ENCODE data around the gene DLG1. TPM values are rescaled to one million over a fixed set of nuclear protein-coding genes. Genes with fewer than 3 reads are reported as not detected.

The DLG1 gene
- total and polyA plus RNA-seq, 2 donors (not counting 1 experiment from before 2014, with no cell fraction given) = 47.7 to 53.0 TPM

DNA sequence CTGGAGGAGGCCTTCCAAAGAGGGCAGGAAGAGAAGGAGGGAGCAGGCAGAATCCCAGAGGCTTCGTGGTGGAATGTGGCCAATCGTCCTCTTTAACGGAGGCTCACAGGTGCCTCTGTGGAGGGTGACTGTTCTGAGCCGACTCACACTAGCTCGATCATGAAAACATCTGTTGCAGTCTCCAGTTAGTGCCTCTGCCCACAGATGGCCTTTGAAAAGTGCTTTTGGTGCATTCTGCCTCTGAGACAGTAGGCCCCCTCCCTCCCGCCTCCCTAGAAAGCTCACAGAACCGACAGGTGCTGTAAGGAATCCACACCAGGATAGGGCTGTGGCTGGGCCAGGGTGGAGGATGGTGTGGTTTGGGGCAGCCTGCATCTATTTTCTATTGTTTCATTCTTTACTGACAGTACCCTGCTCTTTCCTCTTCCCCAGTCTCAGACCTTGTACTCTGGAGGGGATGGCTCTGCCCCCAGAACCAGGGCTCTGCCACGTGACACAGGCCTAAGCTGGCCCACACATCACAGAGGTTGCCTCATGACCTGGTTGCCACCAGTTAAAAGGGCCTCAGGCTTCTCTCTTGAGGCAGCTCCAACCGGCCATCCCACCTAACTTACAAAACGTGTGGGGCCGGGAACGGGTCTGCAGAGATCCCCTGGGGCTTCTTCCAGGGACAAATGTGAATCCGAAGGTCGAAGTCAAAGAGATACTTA is 302.6 kb downstream of the DLG1 start:
- H2AFZ ChIP-seq (ENCODE audit: low read length) = no peak overlapping the region
- no peaks in the 10 kb centered on the region for H3K79me2 ChIP-seq (ENCODE audit: control insufficient read depth, insufficient read depth, low read length)
- H3K4me1 ChIP-seq (ENCODE audit: control insufficient read depth, extremely low read depth, insufficient read depth, low read length) = no peaks in the 10 kb centered on the region
- no peak overlapping the region for H3K4me3 ChIP-seq (replicated peaks in 1 of 4; ENCODE audit: control extremely low read depth in 1 of 4, insufficient read depth in 1 of 4, low read depth in 3 of 4, low read length in 4 of 4)
- no peaks in the 10 kb centered on the region for H3K36me3 ChIP-seq (ENCODE audit: control insufficient read depth, insufficient read depth, low read length)
- no peak overlapping the region for H3K9ac ChIP-seq (ENCODE audit: insufficient read depth, low read length)
- H3K9me3 ChIP-seq (ENCODE audit: control insufficient read depth, insufficient read depth, low read depth, low read length) = no peaks in the 10 kb centered on the region
- peaks cover 2% of the 10 kb centered on the region for H3K27me3 ChIP-seq (ENCODE audit: control insufficient read depth, insufficient read depth, low read length)
- H3K27ac ChIP-seq (ENCODE audit: insufficient read depth, low read length) = no peak overlapping the region
- TF ChIP-seq, protein P1, sequence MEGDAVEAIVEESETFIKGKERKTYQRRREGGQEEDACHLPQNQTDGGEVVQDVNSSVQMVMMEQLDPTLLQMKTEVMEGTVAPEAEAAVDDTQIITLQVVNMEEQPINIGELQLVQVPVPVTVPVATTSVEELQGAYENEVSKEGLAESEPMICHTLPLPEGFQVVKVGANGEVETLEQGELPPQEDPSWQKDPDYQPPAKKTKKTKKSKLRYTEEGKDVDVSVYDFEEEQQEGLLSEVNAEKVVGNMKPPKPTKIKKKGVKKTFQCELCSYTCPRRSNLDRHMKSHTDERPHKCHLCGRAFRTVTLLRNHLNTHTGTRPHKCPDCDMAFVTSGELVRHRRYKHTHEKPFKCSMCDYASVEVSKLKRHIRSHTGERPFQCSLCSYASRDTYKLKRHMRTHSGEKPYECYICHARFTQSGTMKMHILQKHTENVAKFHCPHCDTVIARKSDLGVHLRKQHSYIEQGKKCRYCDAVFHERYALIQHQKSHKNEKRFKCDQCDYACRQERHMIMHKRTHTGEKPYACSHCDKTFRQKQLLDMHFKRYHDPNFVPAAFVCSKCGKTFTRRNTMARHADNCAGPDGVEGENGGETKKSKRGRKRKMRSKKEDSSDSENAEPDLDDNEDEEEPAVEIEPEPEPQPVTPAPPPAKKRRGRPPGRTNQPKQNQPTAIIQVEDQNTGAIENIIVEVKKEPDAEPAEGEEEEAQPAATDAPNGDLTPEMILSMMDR (conservative IDR thresholded peaks at IDR 0.05 in 1 of 2, IDR thresholded peaks at IDR 0.05 in 1 of 2; ENCODE audit: low read depth in 1 of 2, low read length in 2 of 2) = no peak
- H3K4me2 ChIP-seq (ENCODE audit: extremely low read depth, insufficient read depth, low read length) = no peak overlapping the region
- H4K20me1 ChIP-seq (ENCODE audit: control insufficient read depth, extremely low read depth, insufficient read depth, low read length) = no peaks in the 10 kb centered on the region
- no peak for DNase-seq (ENCODE audit: low read depth in 2 of 2)

DNA sequence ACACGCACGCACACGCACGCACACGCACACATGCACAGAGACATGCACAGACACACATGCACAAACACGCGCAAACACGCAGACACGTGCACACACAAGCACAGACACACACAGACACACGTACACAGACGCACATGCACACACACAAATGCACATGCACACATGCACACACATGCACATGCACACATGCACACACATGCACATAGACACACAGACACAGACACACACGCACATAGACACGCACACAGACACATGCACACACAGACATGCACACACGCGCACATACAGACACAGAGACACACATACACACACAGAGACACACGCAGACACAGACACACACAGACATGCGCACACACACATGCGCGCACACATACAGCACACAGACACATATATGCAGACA is 303.4 kb downstream of the DLG1 start:
- H2AFZ ChIP-seq (ENCODE audit: low read length) = no peak overlapping the region
- no peak overlapping the region for H3K4me2 ChIP-seq (ENCODE audit: extremely low read depth, insufficient read depth, low read length)
- no peaks in the 10 kb centered on the region for H3K9me3 ChIP-seq (ENCODE audit: control insufficient read depth, insufficient read depth, low read depth, low read length)
- no peak for DNase-seq (ENCODE audit: low read depth in 2 of 2)
- no peak overlapping the region for H3K27ac ChIP-seq (ENCODE audit: insufficient read depth, low read length)
- H3K4me1 ChIP-seq (ENCODE audit: control insufficient read depth, extremely low read depth, insufficient read depth, low read length) = no peaks in the 10 kb centered on the region
- no peak overlapping the region for H3K9ac ChIP-seq (ENCODE audit: insufficient read depth, low read length)
- H3K36me3 ChIP-seq (ENCODE audit: control insufficient read depth, insufficient read depth, low read length) = no peaks in the 10 kb centered on the region
- no peak for TF ChIP-seq EZH2 (IDR thresholded peaks at IDR 0.05; ENCODE audit: low read length, missing control alignments)
- TF ChIP-seq, protein P1 (conservative IDR thresholded peaks at IDR 0.05 in 1 of 2, IDR thresholded peaks at IDR 0.05 in 1 of 2; ENCODE audit: low read depth in 1 of 2, low read length in 2 of 2) = no peak
- H3K27me3 ChIP-seq (ENCODE audit: control insufficient read depth, insufficient read depth, low read length) = peaks cover 2% of the 10 kb centered on the region
- H3K79me2 ChIP-seq (ENCODE audit: control insufficient read depth, insufficient read depth, low read length) = no peaks in the 10 kb centered on the region
- no peaks in the 10 kb centered on the region for H4K20me1 ChIP-seq (ENCODE audit: control insufficient read depth, extremely low read depth, insufficient read depth, low read length)
- H3K4me3 ChIP-seq (replicated peaks in 1 of 4; ENCODE audit: control extremely low read depth in 1 of 4, insufficient read depth in 1 of 4, low read depth in 3 of 4, low read length in 4 of 4) = no peak overlapping the region

DNA sequence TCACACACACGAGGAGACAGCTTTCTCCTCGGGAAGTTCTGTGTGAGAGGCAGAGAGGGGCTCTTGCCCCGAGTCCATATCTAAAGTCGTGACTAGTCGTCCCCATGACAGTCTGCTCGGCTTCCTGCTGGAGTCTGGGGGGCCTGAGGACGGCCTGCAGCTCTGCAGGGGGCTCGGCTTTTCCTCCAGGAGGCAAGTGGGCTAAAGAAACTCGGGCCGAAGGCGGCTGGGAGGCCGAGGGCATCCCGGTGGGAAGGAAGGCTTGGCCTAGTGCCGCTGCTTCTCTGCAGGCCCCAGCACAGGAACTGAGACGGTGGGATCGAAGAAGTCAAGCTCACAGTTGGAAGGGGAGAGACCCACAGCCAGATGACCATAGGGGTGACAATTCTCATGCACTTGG is 304.4 kb downstream of the DLG1 start:
- no peak overlapping the region for H3K4me2 ChIP-seq (ENCODE audit: extremely low read depth, insufficient read depth, low read length)
- H3K9me3 ChIP-seq (ENCODE audit: control insufficient read depth, insufficient read depth, low read depth, low read length) = no peaks in the 10 kb centered on the region
- H3K9ac ChIP-seq (ENCODE audit: insufficient read depth, low read length) = no peak overlapping the region
- no peak overlapping the region for H3K4me3 ChIP-seq (replicated peaks in 1 of 4; ENCODE audit: control extremely low read depth in 1 of 4, insufficient read depth in 1 of 4, low read depth in 3 of 4, low read length in 4 of 4)
- no peaks in the 10 kb centered on the region for H3K79me2 ChIP-seq (ENCODE audit: control insufficient read depth, insufficient read depth, low read length)
- DNase-seq (ENCODE audit: low read depth in 2 of 2) = no peak
- no peak overlapping the region for H2AFZ ChIP-seq (ENCODE audit: low read length)
- H3K27ac ChIP-seq (ENCODE audit: insufficient read depth, low read length) = no peak overlapping the region
- H3K27me3 ChIP-seq (ENCODE audit: control insufficient read depth, insufficient read depth, low read length) = peaks cover 2% of the 10 kb centered on the region
- no peaks in the 10 kb centered on the region for H3K36me3 ChIP-seq (ENCODE audit: control insufficient read depth, insufficient read depth, low read length)
- no peak for TF ChIP-seq EZH2 (IDR thresholded peaks at IDR 0.05; ENCODE audit: low read length, missing control alignments)
- TF ChIP-seq, protein P1 (conservative IDR thresholded peaks at IDR 0.05 in 1 of 2, IDR thresholded peaks at IDR 0.05 in 1 of 2; ENCODE audit: low read depth in 1 of 2, low read length in 2 of 2) = no peak
- H3K4me1 ChIP-seq (ENCODE audit: control insufficient read depth, extremely low read depth, insufficient read depth, low read length) = no peaks in the 10 kb centered on the region
- H4K20me1 ChIP-seq (ENCODE audit: control insufficient read depth, extremely low read depth, insufficient read depth, low read length) = no peaks in the 10 kb centered on the region

All from fibroblast of lung (primary cell).